Measurements from ENCODE around the gene ATP10B.

ATP10B gene

DNA sequence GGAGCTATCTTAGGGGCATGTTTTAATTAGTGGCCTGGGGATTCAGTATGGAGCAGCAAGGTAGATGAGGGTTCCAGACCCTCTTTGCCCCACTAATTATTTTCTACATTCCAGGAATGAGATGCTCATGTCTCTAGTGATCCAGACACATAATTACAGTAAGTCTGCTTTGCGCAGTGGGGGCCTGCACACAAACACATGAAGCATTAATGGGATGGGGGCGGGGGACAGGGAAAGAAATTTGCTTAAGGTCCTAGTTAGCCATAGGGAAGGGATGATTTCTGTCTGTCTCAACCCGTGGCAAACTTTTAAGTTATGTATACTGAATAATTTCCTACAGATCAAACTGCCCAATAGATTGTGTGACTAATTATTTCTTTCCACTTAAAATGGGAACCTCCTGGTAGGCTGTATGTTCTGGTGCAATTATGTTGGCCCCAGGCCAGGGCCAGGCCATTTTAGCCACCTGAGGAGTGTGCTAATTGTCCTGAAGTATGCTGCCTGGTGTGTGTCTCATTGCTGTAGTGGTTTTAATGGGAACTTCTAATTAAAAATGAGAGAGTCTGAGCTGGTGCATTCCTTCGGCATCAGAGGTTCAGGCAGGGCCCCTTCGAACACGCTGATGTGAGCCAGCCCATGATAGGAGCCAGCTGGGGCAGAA, 295.9 kb downstream of the ATP10B start:
- Histone ChIP-seq H3K79me2 (no peaks in the 10 kb centered on the region), H3K4me2 (ENCODE audit: low read length) (no peak overlapping the region), H3K36me3 (ENCODE audit: control insufficient read depth, insufficient read depth, low read length) (no peaks in the 10 kb centered on the region), H3K9ac (no peak overlapping the region), H3K27ac (no peak overlapping the region), H3K4me3 (ENCODE audit: low read depth, low read length) (no peak overlapping the region), H2AFZ (no peak overlapping the region), H3K27me3 (ENCODE audit: control insufficient read depth, insufficient read depth, low read length) (no peaks in the 10 kb centered on the region), H3K4me1 (no peaks in the 10 kb centered on the region), H3K9me3 (ENCODE audit: control insufficient read depth, low read length) (no peaks in the 10 kb centered on the region)
- TF ChIP-seq, protein P1, sequence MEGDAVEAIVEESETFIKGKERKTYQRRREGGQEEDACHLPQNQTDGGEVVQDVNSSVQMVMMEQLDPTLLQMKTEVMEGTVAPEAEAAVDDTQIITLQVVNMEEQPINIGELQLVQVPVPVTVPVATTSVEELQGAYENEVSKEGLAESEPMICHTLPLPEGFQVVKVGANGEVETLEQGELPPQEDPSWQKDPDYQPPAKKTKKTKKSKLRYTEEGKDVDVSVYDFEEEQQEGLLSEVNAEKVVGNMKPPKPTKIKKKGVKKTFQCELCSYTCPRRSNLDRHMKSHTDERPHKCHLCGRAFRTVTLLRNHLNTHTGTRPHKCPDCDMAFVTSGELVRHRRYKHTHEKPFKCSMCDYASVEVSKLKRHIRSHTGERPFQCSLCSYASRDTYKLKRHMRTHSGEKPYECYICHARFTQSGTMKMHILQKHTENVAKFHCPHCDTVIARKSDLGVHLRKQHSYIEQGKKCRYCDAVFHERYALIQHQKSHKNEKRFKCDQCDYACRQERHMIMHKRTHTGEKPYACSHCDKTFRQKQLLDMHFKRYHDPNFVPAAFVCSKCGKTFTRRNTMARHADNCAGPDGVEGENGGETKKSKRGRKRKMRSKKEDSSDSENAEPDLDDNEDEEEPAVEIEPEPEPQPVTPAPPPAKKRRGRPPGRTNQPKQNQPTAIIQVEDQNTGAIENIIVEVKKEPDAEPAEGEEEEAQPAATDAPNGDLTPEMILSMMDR (IDR thresholded peaks at IDR 0.05) = no peak

GRCh38 chr5:160555581-160555970, 296.4 kb downstream of the ATP10B start:
- Histone ChIP-seq H3K4me2 (ENCODE audit: low read length) (no peak overlapping the region), H3K9ac (no peak overlapping the region), H3K36me3 (ENCODE audit: control insufficient read depth, insufficient read depth, low read length) (no peaks in the 10 kb centered on the region), H3K4me1 (no peaks in the 10 kb centered on the region), H2AFZ (no peak overlapping the region), H3K9me3 (ENCODE audit: control insufficient read depth, low read length) (no peaks in the 10 kb centered on the region), H3K4me3 (ENCODE audit: low read depth, low read length) (no peak overlapping the region), H3K27ac (no peak overlapping the region), H3K27me3 (ENCODE audit: control insufficient read depth, insufficient read depth, low read length) (no peaks in the 10 kb centered on the region), H3K79me2 (no peaks in the 10 kb centered on the region)
- TF ChIP-seq, protein P1 (IDR thresholded peaks at IDR 0.05) = no peak

DNA sequence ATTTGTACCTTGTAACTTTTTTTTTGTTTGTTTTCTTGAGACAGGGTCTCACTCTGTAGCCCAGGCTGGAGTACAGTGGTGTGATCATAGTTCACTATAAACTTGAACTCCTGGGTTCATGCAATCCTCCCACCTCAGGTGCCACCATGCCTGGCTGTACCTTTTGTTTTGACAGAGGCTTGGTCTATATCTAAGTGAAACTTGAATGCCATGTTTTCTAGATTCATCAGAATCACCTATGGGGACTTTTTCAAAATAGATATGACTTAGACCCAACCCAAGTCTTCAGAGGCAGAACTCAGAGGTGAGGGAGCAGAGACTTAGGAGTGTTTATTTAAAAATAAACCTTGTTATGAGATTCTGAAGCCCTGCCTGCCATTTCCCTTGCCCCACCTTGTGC, 301.9 kb downstream of the ATP10B start:
- H3K36me3 ChIP-seq (ENCODE audit: control insufficient read depth, insufficient read depth, low read length) = no peaks in the 10 kb centered on the region
- no peaks in the 10 kb centered on the region for H3K79me2 ChIP-seq
- H3K4me3 ChIP-seq (ENCODE audit: low read depth, low read length) = no peak overlapping the region
- H3K9me3 ChIP-seq (ENCODE audit: control insufficient read depth, low read length) = no peaks in the 10 kb centered on the region
- TF ChIP-seq, protein P1 (IDR thresholded peaks at IDR 0.05) = no peak
- H3K27me3 ChIP-seq (ENCODE audit: control insufficient read depth, insufficient read depth, low read length) = no peaks in the 10 kb centered on the region
- H3K9ac ChIP-seq = no peak overlapping the region
- H2AFZ ChIP-seq = no peak overlapping the region
- H3K4me2 ChIP-seq (ENCODE audit: low read length) = no peak overlapping the region
- no peaks in the 10 kb centered on the region for H3K4me1 ChIP-seq
- no peak overlapping the region for H3K27ac ChIP-seq

GRCh38 chr5:160548949-160549645, 302.9 kb downstream of the ATP10B start:
- H3K4me2 ChIP-seq (ENCODE audit: low read length) = no peak overlapping the region
- TF ChIP-seq, protein P1 (IDR thresholded peaks at IDR 0.05) = no peak
- no peaks in the 10 kb centered on the region for H3K27me3 ChIP-seq (ENCODE audit: control insufficient read depth, insufficient read depth, low read length)
- no peaks in the 10 kb centered on the region for H3K9me3 ChIP-seq (ENCODE audit: control insufficient read depth, low read length)
- H3K9ac ChIP-seq = no peak overlapping the region
- H3K79me2 ChIP-seq = no peaks in the 10 kb centered on the region
- H2AFZ ChIP-seq = no peak overlapping the region
- H3K27ac ChIP-seq = no peak overlapping the region
- no peak overlapping the region for H3K4me3 ChIP-seq (ENCODE audit: low read depth, low read length)
- no peaks in the 10 kb centered on the region for H3K36me3 ChIP-seq (ENCODE audit: control insufficient read depth, insufficient read depth, low read length)
- H3K4me1 ChIP-seq = no peaks in the 10 kb centered on the region

GRCh38 chr5:160547872-160548271, 304.1 kb downstream of the ATP10B start:
- no peaks in the 10 kb centered on the region for H3K36me3 ChIP-seq (ENCODE audit: control insufficient read depth, insufficient read depth, low read length)
- no peaks in the 10 kb centered on the region for H3K27me3 ChIP-seq (ENCODE audit: control insufficient read depth, insufficient read depth, low read length)
- H2AFZ ChIP-seq = no peak overlapping the region
- H3K9me3 ChIP-seq (ENCODE audit: control insufficient read depth, low read length) = no peaks in the 10 kb centered on the region
- no peak overlapping the region for H3K9ac ChIP-seq
- H3K4me3 ChIP-seq (ENCODE audit: low read depth, low read length) = no peak overlapping the region
- no peaks in the 10 kb centered on the region for H3K4me1 ChIP-seq
- no peak overlapping the region for H3K4me2 ChIP-seq (ENCODE audit: low read length)
- no peak overlapping the region for H3K27ac ChIP-seq
- no peaks in the 10 kb centered on the region for H3K79me2 ChIP-seq
- TF ChIP-seq, protein P1 (IDR thresholded peaks at IDR 0.05) = no peak
